ENCODE data around the gene PTRH1. TPM values are rescaled to one million over a fixed set of nuclear protein-coding genes. Genes with fewer than 3 reads are reported as not detected.

The PTRH1 gene
- total RNA-seq, 1 experiment from 2014 or later, result 21.8 TPM

DNA sequence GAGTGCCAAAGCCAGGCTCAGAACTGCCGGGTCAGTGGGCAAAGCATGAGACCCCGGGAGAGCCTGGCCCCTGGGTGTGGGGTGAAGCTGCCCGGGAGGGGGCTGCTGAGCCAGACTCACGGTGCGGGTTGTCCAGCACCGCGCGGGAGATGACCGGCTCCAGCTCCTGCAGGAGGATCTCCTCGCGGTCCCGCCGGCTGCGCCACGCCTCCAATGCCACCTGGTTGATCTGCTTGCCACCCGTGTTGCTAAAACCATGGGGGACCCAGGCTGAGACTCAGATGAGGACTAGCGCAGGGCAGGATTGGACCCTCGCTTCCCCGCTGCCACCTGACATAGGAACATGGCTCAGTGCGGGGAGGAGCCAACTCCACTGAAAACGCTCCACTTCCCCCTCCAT is 17.0 kb upstream of the PTRH1 start:
- intact Hi-C loops (cut with micrococcal nuclease), result no loop called here
- ChIA-PET RAD21 (ENCODE audit: low non-redundant PET in 1 of 2, low total read pairs in 2 of 2, uncharacterized antibody in 2 of 2, unreplicated experiment in 2 of 2) (no interaction called here), POLR2A (no interaction called here), CTCF (no interaction called here)
- no peak overlapping the region for H3K27ac ChIP-seq (ENCODE audit: low read depth, low read length)
- ATAC-seq, result no peak
- BruUV-seq (replicated peaks), result no TSS peak
- no peak overlapping the region for H3K9ac ChIP-seq (ENCODE audit: low read length)
- H4K20me1 ChIP-seq (ENCODE audit: insufficient read depth), result no peaks in the 10 kb centered on the region
- H2AFZ ChIP-seq (ENCODE audit: low read depth, low read length, poor library complexity, severe bottlenecking), result no peak overlapping the region
- H3K79me2 ChIP-seq (ENCODE audit: insufficient read depth, low read length), result no peaks in the 10 kb centered on the region
- H3K4me3 ChIP-seq (replicated peaks in 1 of 2; ENCODE audit: low read depth in 1 of 2, low read length in 2 of 2), result no peak overlapping the region
- no peaks in the 10 kb centered on the region for H3K9me3 ChIP-seq (ENCODE audit: control insufficient read depth in 1 of 2, insufficient read depth in 1 of 2, low read depth in 1 of 2, low read length in 2 of 2)
- H3K27me3 ChIP-seq (ENCODE audit: insufficient read depth, low read length), result no peaks in the 10 kb centered on the region
- DNase-seq (ENCODE audit: low read depth, low spot score), result no peak
- H3K4me2 ChIP-seq (ENCODE audit: low read length), result no peak overlapping the region
- H3K9me2 ChIP-seq (ENCODE audit: insufficient read depth), result no peaks in the 10 kb centered on the region
- H3K4me1 ChIP-seq (ENCODE audit: control insufficient read depth in 1 of 2, insufficient read depth in 2 of 2, low read length in 2 of 2), result peaks cover 4 to 17% of the 10 kb centered on the region in 2 experiments
- TF ChIP-seq, protein P1, sequence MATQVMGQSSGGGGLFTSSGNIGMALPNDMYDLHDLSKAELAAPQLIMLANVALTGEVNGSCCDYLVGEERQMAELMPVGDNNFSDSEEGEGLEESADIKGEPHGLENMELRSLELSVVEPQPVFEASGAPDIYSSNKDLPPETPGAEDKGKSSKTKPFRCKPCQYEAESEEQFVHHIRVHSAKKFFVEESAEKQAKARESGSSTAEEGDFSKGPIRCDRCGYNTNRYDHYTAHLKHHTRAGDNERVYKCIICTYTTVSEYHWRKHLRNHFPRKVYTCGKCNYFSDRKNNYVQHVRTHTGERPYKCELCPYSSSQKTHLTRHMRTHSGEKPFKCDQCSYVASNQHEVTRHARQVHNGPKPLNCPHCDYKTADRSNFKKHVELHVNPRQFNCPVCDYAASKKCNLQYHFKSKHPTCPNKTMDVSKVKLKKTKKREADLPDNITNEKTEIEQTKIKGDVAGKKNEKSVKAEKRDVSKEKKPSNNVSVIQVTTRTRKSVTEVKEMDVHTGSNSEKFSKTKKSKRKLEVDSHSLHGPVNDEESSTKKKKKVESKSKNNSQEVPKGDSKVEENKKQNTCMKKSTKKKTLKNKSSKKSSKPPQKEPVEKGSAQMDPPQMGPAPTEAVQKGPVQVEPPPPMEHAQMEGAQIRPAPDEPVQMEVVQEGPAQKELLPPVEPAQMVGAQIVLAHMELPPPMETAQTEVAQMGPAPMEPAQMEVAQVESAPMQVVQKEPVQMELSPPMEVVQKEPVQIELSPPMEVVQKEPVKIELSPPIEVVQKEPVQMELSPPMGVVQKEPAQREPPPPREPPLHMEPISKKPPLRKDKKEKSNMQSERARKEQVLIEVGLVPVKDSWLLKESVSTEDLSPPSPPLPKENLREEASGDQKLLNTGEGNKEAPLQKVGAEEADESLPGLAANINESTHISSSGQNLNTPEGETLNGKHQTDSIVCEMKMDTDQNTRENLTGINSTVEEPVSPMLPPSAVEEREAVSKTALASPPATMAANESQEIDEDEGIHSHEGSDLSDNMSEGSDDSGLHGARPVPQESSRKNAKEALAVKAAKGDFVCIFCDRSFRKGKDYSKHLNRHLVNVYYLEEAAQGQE (IDR thresholded peaks at IDR 0.05; ENCODE audit: low read depth), result no peak
- TF ChIP-seq, protein P2, sequence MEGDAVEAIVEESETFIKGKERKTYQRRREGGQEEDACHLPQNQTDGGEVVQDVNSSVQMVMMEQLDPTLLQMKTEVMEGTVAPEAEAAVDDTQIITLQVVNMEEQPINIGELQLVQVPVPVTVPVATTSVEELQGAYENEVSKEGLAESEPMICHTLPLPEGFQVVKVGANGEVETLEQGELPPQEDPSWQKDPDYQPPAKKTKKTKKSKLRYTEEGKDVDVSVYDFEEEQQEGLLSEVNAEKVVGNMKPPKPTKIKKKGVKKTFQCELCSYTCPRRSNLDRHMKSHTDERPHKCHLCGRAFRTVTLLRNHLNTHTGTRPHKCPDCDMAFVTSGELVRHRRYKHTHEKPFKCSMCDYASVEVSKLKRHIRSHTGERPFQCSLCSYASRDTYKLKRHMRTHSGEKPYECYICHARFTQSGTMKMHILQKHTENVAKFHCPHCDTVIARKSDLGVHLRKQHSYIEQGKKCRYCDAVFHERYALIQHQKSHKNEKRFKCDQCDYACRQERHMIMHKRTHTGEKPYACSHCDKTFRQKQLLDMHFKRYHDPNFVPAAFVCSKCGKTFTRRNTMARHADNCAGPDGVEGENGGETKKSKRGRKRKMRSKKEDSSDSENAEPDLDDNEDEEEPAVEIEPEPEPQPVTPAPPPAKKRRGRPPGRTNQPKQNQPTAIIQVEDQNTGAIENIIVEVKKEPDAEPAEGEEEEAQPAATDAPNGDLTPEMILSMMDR (IDR thresholded peaks at IDR 0.05 in 2 of 3, conservative IDR thresholded peaks at IDR 0.05 in 1 of 3; ENCODE audit: borderline replicate concordance in 1 of 3, insufficient read depth in 1 of 3, low read depth in 2 of 3, low read length in 2 of 3), result no peak
- TF ChIP-seq, protein P3, sequence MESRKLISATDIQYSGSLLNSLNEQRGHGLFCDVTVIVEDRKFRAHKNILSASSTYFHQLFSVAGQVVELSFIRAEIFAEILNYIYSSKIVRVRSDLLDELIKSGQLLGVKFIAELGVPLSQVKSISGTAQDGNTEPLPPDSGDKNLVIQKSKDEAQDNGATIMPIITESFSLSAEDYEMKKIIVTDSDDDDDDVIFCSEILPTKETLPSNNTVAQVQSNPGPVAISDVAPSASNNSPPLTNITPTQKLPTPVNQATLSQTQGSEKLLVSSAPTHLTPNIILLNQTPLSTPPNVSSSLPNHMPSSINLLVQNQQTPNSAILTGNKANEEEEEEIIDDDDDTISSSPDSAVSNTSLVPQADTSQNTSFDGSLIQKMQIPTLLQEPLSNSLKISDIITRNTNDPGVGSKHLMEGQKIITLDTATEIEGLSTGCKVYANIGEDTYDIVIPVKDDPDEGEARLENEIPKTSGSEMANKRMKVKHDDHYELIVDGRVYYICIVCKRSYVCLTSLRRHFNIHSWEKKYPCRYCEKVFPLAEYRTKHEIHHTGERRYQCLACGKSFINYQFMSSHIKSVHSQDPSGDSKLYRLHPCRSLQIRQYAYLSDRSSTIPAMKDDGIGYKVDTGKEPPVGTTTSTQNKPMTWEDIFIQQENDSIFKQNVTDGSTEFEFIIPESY (IDR thresholded peaks at IDR 0.05; ENCODE audit: extremely low read depth, insufficient replicate concordance, low read length), result no peak
- TF ChIP-seq, protein P4, sequence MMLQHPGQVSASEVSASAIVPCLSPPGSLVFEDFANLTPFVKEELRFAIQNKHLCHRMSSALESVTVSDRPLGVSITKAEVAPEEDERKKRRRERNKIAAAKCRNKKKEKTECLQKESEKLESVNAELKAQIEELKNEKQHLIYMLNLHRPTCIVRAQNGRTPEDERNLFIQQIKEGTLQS (IDR thresholded peaks at IDR 0.05), result no peak
- no peak for TF ChIP-seq EGR1 (IDR thresholded peaks at IDR 0.05; ENCODE audit: low read depth)
- TF ChIP-seq EZH2 (IDR thresholded peaks at IDR 0.05), result no peak
- TF ChIP-seq SRF (IDR thresholded peaks at IDR 0.05; ENCODE audit: low read depth), result no peak
- TF ChIP-seq CBX3 (IDR thresholded peaks at IDR 0.05; ENCODE audit: low read depth), result no peak
- no peak for TF ChIP-seq EZH2phosphoT487 (IDR thresholded peaks at IDR 0.05; ENCODE audit: borderline replicate concordance)
- no peak for TF ChIP-seq ELF1 (IDR thresholded peaks at IDR 0.05; ENCODE audit: borderline replicate concordance, low read depth)
- TF ChIP-seq, protein P5, sequence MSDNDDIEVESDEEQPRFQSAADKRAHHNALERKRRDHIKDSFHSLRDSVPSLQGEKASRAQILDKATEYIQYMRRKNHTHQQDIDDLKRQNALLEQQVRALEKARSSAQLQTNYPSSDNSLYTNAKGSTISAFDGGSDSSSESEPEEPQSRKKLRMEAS (IDR thresholded peaks at IDR 0.05), result no peak
- TF ChIP-seq RAD21 (IDR thresholded peaks at IDR 0.05; ENCODE audit: low read depth), result no peak
- TF ChIP-seq CEBPB (IDR thresholded peaks at IDR 0.05; ENCODE audit: low read depth), result no peak
- TF ChIP-seq POLR2AphosphoS5 (IDR thresholded peaks at IDR 0.05; ENCODE audit: low read depth, low read length), result no peak
- TF ChIP-seq YY1 (IDR thresholded peaks at IDR 0.05; ENCODE audit: extremely low read depth, insufficient replicate concordance, low read depth, low read length), result no peak
- TF ChIP-seq SIN3A (IDR thresholded peaks at IDR 0.05; ENCODE audit: low read depth), result no peak
- TF ChIP-seq POLR2A (IDR thresholded peaks at IDR 0.05; ENCODE audit: borderline replicate concordance, extremely low read depth, insufficient read depth, insufficient read length), result no peak
- no peak for TF ChIP-seq JUND (IDR thresholded peaks at IDR 0.05)
- H3K36me3 ChIP-seq (ENCODE audit: control insufficient read depth in 1 of 2, insufficient read depth in 2 of 2, low read length in 2 of 2), result no peaks in the 10 kb centered on the region
